Stomach (tissue), 4 donors: ENCODE data around the gene RNF121.

ENCODE experiments used
- CTCF ChIP-seq, 7 experiments: fragments of 450-650 bp in 4 of 7; fragments of 200-600 bp in 3 of 7; sonication (generic) in 3 of 7; IDR thresholded peaks; one replicate each; pipeline ENCODE4 v1.5.1; 2016 to 2019; ENCODE audit warnings: antibody characterized with exemption in 7 of 7, control low read depth in 2 of 7, mild to moderate bottlenecking in 1 of 7
- EP300 ChIP-seq: sonication (generic); formaldehyde crosslinking; IDR thresholded peaks from one replicate; pipeline ENCODE4 v1.6.1; 2017; ENCODE audit warnings: antibody characterized with exemption
- POLR2A ChIP-seq, 4 donors: fragments of 450-650 bp; IDR thresholded peaks; one replicate each; pipeline ENCODE4 v1.6.1; 2016; ENCODE audit warnings: antibody characterized with exemption in 4 of 4, control low read depth in 2 of 4, mild to moderate bottlenecking in 1 of 4, moderate library complexity in 1 of 4
- POLR2AphosphoS5 ChIP-seq, 3 donors: sonication (generic); formaldehyde crosslinking; IDR thresholded peaks; one replicate each; pipeline ENCODE4 v1.6.1; 2016; ENCODE audit warnings: antibody characterized with exemption in 3 of 3

DNA sequence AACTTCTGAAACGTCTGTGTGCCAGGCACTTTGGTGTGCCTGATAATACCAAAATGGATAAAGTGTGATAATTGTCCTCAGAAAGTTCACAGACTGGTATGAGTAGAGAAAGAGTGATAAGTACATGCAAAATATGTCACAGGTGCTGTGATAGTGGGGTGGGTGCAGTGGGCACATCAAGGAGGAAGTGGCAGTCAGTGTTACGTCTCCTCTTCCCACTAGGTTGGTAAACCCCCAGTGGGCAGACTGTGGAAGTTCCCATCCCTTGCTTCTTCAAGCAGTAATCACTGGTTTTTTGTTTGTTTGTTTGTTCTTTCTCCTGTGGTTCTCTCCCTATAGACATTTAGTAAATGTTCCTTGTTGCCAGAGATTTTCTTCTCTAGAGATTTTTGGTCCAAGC lies 5.4 kb downstream of the RNF121 start:
- TF ChIP-seq POLR2A (IDR thresholded peaks at IDR 0.05) (no peak), CTCF (IDR thresholded peaks at IDR 0.05) (no peak), EP300 (no peak), POLR2AphosphoS5 (IDR thresholded peaks at IDR 0.05) (no peak)
